Testis (tissue), 2 donors: ENCODE measurements around the gene YOD1.

Experiments
- POLR2A ChIP-seq: fragments of 450-650 bp; IDR thresholded peaks from one replicate; pipeline ENCODE4 v1.6.1; 2017; ENCODE audit warnings: antibody characterized with exemption, mild to moderate bottlenecking, moderate library complexity
- TF ChIP-seq, protein P1 (sequence below), 3 experiments: fragments of 450-650 bp in 2 of 3; fragments of 200-600 bp in 1 of 3; sonication (generic) in 1 of 3; IDR thresholded peaks; one replicate each; pipeline ENCODE4 v1.5.1; 2016 to 2019; ENCODE audit warnings: antibody characterized with exemption in 3 of 3, mild to moderate bottlenecking in 2 of 3, moderate library complexity in 1 of 3

- TF ChIP-seq, protein P1, sequence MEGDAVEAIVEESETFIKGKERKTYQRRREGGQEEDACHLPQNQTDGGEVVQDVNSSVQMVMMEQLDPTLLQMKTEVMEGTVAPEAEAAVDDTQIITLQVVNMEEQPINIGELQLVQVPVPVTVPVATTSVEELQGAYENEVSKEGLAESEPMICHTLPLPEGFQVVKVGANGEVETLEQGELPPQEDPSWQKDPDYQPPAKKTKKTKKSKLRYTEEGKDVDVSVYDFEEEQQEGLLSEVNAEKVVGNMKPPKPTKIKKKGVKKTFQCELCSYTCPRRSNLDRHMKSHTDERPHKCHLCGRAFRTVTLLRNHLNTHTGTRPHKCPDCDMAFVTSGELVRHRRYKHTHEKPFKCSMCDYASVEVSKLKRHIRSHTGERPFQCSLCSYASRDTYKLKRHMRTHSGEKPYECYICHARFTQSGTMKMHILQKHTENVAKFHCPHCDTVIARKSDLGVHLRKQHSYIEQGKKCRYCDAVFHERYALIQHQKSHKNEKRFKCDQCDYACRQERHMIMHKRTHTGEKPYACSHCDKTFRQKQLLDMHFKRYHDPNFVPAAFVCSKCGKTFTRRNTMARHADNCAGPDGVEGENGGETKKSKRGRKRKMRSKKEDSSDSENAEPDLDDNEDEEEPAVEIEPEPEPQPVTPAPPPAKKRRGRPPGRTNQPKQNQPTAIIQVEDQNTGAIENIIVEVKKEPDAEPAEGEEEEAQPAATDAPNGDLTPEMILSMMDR (IDR thresholded peaks at IDR 0.05), result no peak
- TF ChIP-seq POLR2A, result no peak
These were observed 4.5 kb upstream of the YOD1 start for GRCh38 chr1:207055386-207056001.
